ENCODE results near the gene PYGB.

DNA sequence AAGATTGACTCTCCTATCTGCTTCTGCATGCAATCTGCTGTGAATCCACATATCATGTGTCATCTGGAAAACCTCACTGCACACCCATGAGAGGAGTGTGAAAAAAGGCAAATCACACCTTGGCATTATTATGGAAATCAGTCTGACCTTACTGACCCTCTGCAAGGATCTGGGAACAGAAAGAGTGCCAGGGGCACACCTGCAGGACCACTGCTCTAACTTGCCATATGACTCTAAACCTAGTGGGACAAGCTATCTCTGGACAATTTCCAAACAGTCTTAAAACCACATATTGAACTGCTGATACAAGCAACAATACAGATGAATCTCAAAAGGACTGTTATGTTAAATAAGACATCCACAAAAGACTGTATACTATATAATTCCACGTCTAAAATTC, 92.5 kb downstream of the PYGB start:
- TF ChIP-seq ZNF8 (CRISPR knock-in tag; IDR thresholded peaks at IDR 0.05), result no peak
- no peak for TF ChIP-seq RARB (CRISPR knock-in tag; IDR thresholded peaks at IDR 0.05)
- TF ChIP-seq, protein P1, sequence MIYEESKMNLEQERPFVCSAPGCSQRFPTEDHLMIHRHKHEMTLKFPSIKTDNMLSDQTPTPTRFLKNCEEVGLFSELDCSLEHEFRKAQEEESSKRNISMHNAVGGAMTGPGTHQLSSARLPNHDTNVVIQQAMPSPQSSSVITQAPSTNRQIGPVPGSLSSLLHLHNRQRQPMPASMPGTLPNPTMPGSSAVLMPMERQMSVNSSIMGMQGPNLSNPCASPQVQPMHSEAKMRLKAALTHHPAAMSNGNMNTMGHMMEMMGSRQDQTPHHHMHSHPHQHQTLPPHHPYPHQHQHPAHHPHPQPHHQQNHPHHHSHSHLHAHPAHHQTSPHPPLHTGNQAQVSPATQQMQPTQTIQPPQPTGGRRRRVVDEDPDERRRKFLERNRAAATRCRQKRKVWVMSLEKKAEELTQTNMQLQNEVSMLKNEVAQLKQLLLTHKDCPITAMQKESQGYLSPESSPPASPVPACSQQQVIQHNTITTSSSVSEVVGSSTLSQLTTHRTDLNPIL (CRISPR knock-in tag; IDR thresholded peaks at IDR 0.05; ENCODE audit: low read depth), result no peak
- TF ChIP-seq, protein P2, sequence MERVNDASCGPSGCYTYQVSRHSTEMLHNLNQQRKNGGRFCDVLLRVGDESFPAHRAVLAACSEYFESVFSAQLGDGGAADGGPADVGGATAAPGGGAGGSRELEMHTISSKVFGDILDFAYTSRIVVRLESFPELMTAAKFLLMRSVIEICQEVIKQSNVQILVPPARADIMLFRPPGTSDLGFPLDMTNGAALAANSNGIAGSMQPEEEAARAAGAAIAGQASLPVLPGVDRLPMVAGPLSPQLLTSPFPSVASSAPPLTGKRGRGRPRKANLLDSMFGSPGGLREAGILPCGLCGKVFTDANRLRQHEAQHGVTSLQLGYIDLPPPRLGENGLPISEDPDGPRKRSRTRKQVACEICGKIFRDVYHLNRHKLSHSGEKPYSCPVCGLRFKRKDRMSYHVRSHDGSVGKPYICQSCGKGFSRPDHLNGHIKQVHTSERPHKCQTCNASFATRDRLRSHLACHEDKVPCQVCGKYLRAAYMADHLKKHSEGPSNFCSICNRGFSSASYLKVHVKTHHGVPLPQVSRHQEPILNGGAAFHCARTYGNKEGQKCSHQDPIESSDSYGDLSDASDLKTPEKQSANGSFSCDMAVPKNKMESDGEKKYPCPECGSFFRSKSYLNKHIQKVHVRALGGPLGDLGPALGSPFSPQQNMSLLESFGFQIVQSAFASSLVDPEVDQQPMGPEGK (CRISPR knock-in tag; IDR thresholded peaks at IDR 0.05; ENCODE audit: borderline replicate concordance), result no peak
- no peak for TF ChIP-seq ESRRG (CRISPR knock-in tag; IDR thresholded peaks at IDR 0.05)
- TF ChIP-seq ZFP30 (CRISPR knock-in tag; IDR thresholded peaks at IDR 0.05), result no peak
- TF ChIP-seq ISL1 (CRISPR knock-in tag; IDR thresholded peaks at IDR 0.05), result no peak
- no peak for TF ChIP-seq ZNF70 (CRISPR knock-in tag; IDR thresholded peaks at IDR 0.05)
- TF ChIP-seq GLIS3 (CRISPR knock-in tag; IDR thresholded peaks at IDR 0.05), result no peak
- no peak for TF ChIP-seq ZC3H10 (CRISPR knock-in tag; IDR thresholded peaks at IDR 0.05)
- TF ChIP-seq, protein P3, sequence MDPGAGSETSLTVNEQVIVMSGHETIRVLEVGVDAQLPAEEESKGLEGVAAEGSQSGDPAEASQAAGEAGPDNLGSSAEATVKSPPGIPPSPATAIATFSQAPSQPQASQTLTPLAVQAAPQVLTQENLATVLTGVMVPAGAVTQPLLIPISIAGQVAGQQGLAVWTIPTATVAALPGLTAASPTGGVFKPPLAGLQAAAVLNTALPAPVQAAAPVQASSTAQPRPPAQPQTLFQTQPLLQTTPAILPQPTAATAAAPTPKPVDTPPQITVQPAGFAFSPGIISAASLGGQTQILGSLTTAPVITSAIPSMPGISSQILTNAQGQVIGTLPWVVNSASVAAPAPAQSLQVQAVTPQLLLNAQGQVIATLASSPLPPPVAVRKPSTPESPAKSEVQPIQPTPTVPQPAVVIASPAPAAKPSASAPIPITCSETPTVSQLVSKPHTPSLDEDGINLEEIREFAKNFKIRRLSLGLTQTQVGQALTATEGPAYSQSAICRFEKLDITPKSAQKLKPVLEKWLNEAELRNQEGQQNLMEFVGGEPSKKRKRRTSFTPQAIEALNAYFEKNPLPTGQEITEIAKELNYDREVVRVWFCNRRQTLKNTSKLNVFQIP (CRISPR knock-in tag; IDR thresholded peaks at IDR 0.05; ENCODE audit: borderline replicate concordance, low read depth), result no peak
- TF ChIP-seq PPARA (CRISPR knock-in tag; IDR thresholded peaks at IDR 0.05; ENCODE audit: borderline replicate concordance), result no peak
- TF ChIP-seq SNAI2 (CRISPR knock-in tag; IDR thresholded peaks at IDR 0.05), result no peak
